Esophagus squamous epithelium (tissue), 5 donors: ENCODE results near the gene SIN3B. TPM values are rescaled to one million over a fixed set of nuclear protein-coding genes. Genes with fewer than 3 reads are reported as not detected.

Experiments used
- DNase-seq: peaks from one replicate; lab custom pipeline; 2025; lab: John Stamatoyannopoulos, UW
- H3K27ac ChIP-seq, 4 donors: fragments of 200-600 bp; sonication (generic); one replicate each; pipeline ENCODE4 v1.5.1; 2016 to 2019; ENCODE audit warnings: mild to moderate bottlenecking in 1 of 4
- H3K27me3 ChIP-seq, 4 donors: fragments of 200-600 bp; sonication (generic); 1 replicate in 3 of 4; 2 replicates in 1 of 4; pipeline versions ENCODE4 v1.5.1 to v1.6.0; 2017 to 2021; ENCODE audit warnings: antibody characterized with exemption in 1 of 4
- H3K36me3 ChIP-seq, 3 donors: fragments of 200-600 bp; sonication (generic); one replicate each; pipeline ENCODE4 v1.5.1; 2016 to 2019
- H3K4me1 ChIP-seq, 3 donors: fragments of 200-600 bp; sonication (generic); one replicate each; pipeline ENCODE4 v1.5.1; 2017 to 2019
- H3K4me3 ChIP-seq, 4 donors: fragments of 200-600 bp; sonication (generic); 1 replicate in 3 of 4; 2 replicates in 1 of 4; pipeline ENCODE4 v1.5.1; 2016 to 2019; ENCODE audit warnings: mild to moderate bottlenecking in 2 of 4, moderate library complexity in 1 of 4
- H3K9me3 ChIP-seq, 3 donors: fragments of 200-600 bp; sonication (generic); one replicate each; pipeline ENCODE4 v1.5.1; 2016 to 2019
- POLR2A ChIP-seq, 4 donors: fragments of 450-650 bp; IDR thresholded peaks; one replicate each; pipeline ENCODE4 v1.6.1; 2017; ENCODE audit warnings: antibody characterized with exemption in 4 of 4, mild to moderate bottlenecking in 4 of 4, moderate library complexity in 3 of 4
- WGBS, 2 donors: methylation state at CpG; one replicate each; pipeline ENCODE4 v1.1.5; 2018; 5-methylcytosine and 5-hydroxymethylcytosine counted together
- intact Hi-C: fragments of 100-400 bp; cut with DNase I; formaldehyde crosslinking; loops from one replicate; pipeline ENCODE4 v1.15.0; 2022
- total RNA-seq, 4 donors: library from RNA; depleted of rRNA; stranded (reverse); fragments of >200 nt; gene quantifications; one replicate each; pipeline ENCODE4 v1.1.0, GENCODE V29; 2016
- TF ChIP-seq, protein P1 (sequence below), 6 experiments: fragments of 450-650 bp in 4 of 6; fragments of 200-600 bp in 2 of 6; sonication (generic) in 2 of 6; IDR thresholded peaks; one replicate each; pipeline ENCODE4 v1.5.1; 2016 to 2019; ENCODE audit warnings: antibody characterized with exemption in 6 of 6, mild to moderate bottlenecking in 4 of 6, moderate library complexity in 4 of 6
- donor health status: DM: yes; HTN: yes; CAD: no.

The SIN3B gene
- total RNA-seq, 4 donors from 2014 or later: 11.2 to 34.7 (median 28.5) TPM

- H3K27ac ChIP-seq: no peak overlapping the region
- no peak for DNase-seq
- no peaks in the 10 kb centered on the region for H3K9me3 ChIP-seq
- peaks cover 0 to 23% (median 0%) of the 10 kb centered on the region in 4 donors for H3K27me3 ChIP-seq
- H3K4me1 ChIP-seq: peaks cover 7 to 46% (median 8%) of the 10 kb centered on the region in 3 donors
- H3K36me3 ChIP-seq: no peaks in the 10 kb centered on the region
- intact Hi-C loops: no loop called here
- TF ChIP-seq POLR2A (IDR thresholded peaks at IDR 0.05): no peak
- TF ChIP-seq, protein P1, sequence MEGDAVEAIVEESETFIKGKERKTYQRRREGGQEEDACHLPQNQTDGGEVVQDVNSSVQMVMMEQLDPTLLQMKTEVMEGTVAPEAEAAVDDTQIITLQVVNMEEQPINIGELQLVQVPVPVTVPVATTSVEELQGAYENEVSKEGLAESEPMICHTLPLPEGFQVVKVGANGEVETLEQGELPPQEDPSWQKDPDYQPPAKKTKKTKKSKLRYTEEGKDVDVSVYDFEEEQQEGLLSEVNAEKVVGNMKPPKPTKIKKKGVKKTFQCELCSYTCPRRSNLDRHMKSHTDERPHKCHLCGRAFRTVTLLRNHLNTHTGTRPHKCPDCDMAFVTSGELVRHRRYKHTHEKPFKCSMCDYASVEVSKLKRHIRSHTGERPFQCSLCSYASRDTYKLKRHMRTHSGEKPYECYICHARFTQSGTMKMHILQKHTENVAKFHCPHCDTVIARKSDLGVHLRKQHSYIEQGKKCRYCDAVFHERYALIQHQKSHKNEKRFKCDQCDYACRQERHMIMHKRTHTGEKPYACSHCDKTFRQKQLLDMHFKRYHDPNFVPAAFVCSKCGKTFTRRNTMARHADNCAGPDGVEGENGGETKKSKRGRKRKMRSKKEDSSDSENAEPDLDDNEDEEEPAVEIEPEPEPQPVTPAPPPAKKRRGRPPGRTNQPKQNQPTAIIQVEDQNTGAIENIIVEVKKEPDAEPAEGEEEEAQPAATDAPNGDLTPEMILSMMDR (IDR thresholded peaks at IDR 0.05): no peak
- 62% methylated on average over 14 of the region's 14 CpGs; no CpG with 5 or more reads in 1 of the 2 donors for WGBS, 2 donors
- no peak overlapping the region for H3K4me3 ChIP-seq
Measured at GRCh38 chr19:16893686-16893989, 64.4 kb downstream of the SIN3B start.

DNA sequence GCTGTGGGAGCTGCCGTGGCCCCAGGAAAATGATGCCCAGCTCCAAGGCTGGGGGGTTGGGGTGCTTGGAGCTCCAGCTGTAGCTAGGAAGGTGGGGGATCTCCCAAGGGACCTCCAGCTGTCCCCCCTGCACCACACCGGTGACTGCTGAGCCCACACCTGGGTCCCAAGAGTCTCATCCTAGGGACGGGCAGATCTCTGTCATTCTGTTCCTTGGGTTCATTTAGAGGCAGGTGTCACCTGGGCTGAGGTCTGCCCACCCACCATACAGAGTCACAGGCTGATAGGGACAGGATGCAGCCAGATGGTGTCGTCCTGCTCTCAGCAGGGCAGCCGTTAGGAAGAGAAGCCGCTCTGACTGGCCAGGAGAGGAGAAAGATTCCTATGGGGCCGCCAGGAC lies 64.9 kb downstream of the SIN3B start:
- Histone ChIP-seq H3K36me3 (no peaks in the 10 kb centered on the region), H3K4me1 (peaks cover 3 to 41% (median 7%) of the 10 kb centered on the region in 3 donors), H3K27me3 (peaks cover 0 to 18% (median 0%) of the 10 kb centered on the region in 4 donors), H3K9me3 (no peaks in the 10 kb centered on the region), H3K4me3 (no peak overlapping the region), H3K27ac (no peak overlapping the region)
- DNase-seq: no peak
- 80% methylated on average over 1 of the region's 7 CpGs; no CpG with 5 or more reads in 1 of the 2 donors for WGBS, 2 donors
- no peak for TF ChIP-seq POLR2A (IDR thresholded peaks at IDR 0.05)
- TF ChIP-seq, protein P1 (IDR thresholded peaks at IDR 0.05): no peak
- intact Hi-C loops: no loop called here

DNA sequence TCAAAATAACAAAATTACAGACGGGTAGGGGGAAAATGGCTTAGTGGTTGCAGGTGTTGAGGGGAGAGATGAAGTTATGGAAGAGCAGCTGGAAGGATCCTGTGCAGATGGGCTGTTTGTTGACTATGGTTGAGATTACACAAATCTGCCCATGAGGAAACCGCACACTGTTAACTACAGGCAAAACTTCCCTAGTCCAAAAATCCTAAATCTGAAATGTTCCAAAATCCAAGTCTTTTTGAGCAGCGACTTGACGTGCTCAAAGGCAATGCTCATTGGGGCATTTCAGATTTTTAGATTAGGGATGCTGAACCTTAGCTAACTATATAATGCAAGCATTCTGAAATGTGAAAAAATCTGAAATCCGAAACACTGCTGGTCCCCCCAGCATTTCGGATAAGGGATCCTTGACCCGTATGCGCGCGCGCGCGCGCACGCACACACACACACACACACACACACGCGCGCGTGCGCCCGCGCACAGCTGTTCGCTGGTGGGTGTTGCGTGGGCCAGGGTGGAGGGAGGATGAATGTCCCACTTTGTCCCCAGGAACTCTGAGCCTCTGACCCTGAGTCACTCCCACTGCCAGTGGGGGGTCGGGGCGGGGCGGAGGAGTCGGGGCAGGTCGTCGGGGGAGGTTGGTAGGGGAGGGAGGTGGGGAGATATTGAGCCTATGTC lies 66.4 kb downstream of the SIN3B start:
- Histone ChIP-seq H3K27me3 (peaks cover 0 to 15% (median 0%) of the 10 kb centered on the region in 4 donors), H3K9me3 (no peaks in the 10 kb centered on the region), H3K27ac (peak overlapping the region in 3 of 4 donors; percentile 73 to 86 (median 83)), H3K4me3 (peak overlapping the region; percentile 55 to 77 (median 60)), H3K4me1 (peaks cover 3 to 41% (median 7%) of the 10 kb centered on the region in 3 donors), H3K36me3 (no peaks in the 10 kb centered on the region)
- TF ChIP-seq, protein P1 (IDR thresholded peaks at IDR 0.05): no peak
- no peak for TF ChIP-seq POLR2A (IDR thresholded peaks at IDR 0.05)
- no peak for DNase-seq
- 63 to 77% methylated on average over 23 of the region's 30 CpGs for WGBS, 2 donors
- intact Hi-C loops: no loop called here

- Histone ChIP-seq H3K4me1 (peaks cover 3 to 41% (median 7%) of the 10 kb centered on the region in 3 donors), H3K9me3 (no peaks in the 10 kb centered on the region), H3K4me3 (peak overlapping the region; percentile 55 to 77 (median 60)), H3K36me3 (no peaks in the 10 kb centered on the region), H3K27me3 (peaks cover 0 to 15% (median 0%) of the 10 kb centered on the region in 4 donors), H3K27ac (peak overlapping the region; percentile 40 to 86 (median 78))
- WGBS, 2 donors: 5 to 9% methylated on average over 12 to 15 of the region's 66 CpGs
- TF ChIP-seq, protein P1 (IDR thresholded peaks at IDR 0.05): no peak
- TF ChIP-seq POLR2A (IDR thresholded peaks at IDR 0.05): peak in 2 of 4 donors; percentile 51 to 54
- intact Hi-C loops: no loop called here
- DNase-seq: no peak
Measured at GRCh38 chr19:16896146-16897028, 67.2 kb downstream of the SIN3B start.
